ENCODE results near the gene SLC25A21.

SLC25A21 gene

GRCh38 chr14:36857136-36857535 lies 315.3 kb downstream of the SLC25A21 start:
- no peak for FAIRE-seq

DNA sequence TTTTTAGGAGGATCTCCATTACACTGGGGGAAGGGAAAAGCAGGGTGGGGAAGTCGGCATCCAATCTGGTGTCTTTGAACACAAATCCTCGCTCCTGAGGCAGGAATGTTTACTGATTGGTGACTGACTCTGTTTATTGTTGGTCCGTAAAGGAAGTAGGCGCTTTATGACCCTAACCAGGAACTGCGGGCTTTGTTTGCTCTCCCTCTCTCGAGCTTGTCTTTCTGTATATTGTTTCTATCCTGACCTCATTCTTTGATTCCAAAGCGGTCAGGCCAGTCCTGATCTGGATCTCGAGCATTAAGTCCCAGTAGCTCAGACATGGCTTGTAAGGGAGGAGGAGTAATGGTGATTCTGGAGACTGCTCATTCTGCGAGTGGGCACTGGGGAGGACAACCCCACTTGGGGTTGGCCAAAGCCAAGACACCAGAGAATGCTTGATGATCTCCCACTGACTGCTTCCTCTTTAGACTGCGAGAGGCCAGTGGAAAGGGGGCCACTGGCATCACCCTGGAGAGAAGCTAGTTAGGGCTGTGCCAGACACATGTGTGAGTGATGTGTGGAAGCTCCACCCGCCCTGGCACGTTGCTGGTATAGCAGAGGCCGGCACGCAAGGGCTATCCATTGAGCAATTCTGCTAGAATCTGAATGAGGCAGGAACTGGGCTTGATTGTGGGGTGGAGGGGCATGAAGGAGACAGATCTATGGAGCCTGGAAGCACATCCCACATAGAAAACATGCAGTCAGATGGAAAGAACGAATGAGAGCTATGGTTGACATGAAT lies 316.1 kb downstream of the SLC25A21 start:
- FAIRE-seq, result no peak

GRCh38 chr14:36855396-36855795 lies 317.0 kb downstream of the SLC25A21 start:
- no peak for FAIRE-seq

DNA sequence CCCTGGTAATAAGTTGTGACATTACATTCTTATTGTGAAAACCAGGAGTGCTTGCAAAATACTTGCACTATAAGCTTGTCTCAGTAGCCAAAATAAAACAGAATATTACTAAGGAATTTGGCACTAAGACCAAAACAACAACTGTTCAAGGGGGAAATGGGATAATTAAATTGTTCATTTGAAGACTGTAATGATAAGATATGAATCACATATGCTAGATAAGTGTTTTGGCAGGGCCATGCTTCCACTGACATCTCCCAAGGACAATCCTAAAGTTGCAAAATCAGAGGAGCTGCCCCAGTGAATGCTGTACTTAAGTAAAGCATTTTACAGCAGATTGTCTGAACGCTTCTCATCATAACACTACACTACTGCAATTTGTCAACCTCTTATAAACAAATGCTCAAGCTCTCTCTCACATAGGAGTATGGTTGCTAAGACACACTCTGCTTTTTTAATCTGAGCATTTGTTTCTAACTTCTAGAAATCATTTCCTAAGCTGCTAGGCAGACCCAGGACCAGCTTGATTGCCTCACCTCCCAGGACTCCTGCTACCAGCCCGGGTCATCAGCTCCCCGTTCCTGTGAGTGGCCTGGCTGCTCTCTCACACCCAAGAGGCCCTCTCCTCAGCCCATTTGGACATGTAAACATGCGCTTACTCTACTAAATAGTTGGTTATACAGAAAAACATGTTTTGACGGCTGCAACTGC lies 319.3 kb downstream of the SLC25A21 start:
- FAIRE-seq, result no peak

- FAIRE-seq, result no peak
Measured at GRCh38 chr14:36848213-36848612, 324.2 kb downstream of the SLC25A21 start.

DNA sequence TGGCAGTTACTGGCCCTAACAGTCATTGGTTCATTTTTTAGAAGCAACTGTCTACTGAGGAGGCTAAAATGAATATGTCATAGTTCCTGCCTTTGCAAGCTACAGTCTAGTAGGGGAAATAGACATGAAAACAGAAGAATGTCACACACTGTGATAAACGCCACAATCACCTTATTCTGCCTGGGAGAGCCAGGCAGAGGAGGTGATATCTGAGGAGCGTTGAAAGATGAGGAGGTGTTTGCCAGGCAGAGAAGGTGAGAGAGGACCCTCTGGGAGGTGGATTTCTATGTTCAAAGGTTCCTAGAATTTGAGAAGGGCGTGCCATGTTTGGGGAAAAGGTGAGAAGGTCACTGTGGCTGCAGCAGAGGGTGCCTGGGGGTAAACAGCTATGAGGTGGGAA lies 325.0 kb downstream of the SLC25A21 start:
- no peak for FAIRE-seq

- no peak for FAIRE-seq
Measured at GRCh38 chr14:36845356-36846012, 326.9 kb downstream of the SLC25A21 start.

GRCh38 chr14:36844443-36845195 lies 327.8 kb downstream of the SLC25A21 start:
- FAIRE-seq, result no peak

- no peak for FAIRE-seq
Measured at GRCh38 chr14:36843410-36843809, 329.0 kb downstream of the SLC25A21 start.

GRCh38 chr14:36835128-36835527 lies 337.3 kb downstream of the SLC25A21 start:
- no peak for FAIRE-seq

DNA sequence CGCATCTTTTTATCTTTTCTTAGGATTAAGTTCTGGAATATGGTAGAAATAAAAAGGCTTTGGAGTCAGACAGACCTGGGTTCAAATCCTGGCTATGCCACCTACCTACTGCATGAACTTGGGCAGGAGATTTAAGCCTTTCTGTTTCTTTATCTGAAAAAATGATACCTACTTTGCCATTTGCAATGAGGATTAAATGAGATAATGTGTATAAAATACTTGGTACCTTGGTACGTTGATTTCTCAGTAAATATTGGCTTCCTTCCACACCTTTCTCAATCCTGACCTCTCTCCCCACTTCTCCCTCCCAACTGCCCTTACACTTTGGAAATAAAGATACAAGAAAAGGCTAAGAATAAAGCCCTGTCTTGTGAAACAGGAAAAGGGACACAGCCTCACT lies 338.1 kb downstream of the SLC25A21 start:
- FAIRE-seq, result no peak

GRCh38 chr14:36829547-36829946 lies 342.9 kb downstream of the SLC25A21 start:
- no peak for FAIRE-seq

- FAIRE-seq, result no peak
Measured at GRCh38 chr14:36827861-36828260, 344.5 kb downstream of the SLC25A21 start.

GRCh38 chr14:36826614-36827013 lies 345.8 kb downstream of the SLC25A21 start:
- FAIRE-seq, result no peak

GRCh38 chr14:36824854-36825253 lies 347.6 kb downstream of the SLC25A21 start:
- no peak for FAIRE-seq

DNA sequence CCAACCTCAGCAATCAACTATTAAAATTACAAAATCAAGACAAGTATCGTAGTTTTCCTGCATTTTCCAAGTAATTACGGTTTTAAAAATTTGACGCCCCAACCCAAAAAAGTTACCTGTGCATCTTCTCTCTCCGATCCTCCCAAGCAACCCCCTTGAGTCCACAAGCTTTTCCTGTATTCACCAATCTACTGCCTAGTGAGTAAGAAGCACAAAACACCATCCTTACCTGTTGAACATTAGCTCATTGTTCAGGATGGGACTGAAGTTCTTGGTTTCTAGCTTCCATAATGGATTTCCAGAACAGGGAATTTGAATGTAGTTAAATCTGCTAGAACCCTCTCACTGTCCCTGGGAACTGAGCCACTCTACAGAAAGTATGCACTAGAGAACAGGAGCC lies 348.8 kb downstream of the SLC25A21 start:
- FAIRE-seq, result no peak

DNA sequence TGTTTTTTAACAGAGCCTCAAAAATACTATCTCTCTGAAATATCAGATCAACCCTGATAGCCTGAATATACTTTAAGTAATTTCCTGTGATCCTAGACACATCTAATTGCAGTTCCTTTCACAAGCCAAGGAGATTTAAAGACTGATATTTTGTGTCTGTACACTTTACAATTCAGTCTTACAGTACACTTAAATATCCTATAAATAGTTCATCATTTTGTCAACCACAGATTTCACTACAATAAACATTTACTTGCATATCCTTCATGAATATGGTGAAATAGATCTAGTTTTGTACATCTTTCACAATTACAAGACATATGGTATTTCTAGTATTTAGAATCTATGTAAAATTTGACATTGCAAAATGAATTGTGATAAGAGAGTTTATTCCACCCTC lies 349.7 kb downstream of the SLC25A21 start:
- no peak for FAIRE-seq

GRCh38 chr14:36820901-36821300 lies 351.5 kb downstream of the SLC25A21 start:
- FAIRE-seq, result no peak

DNA sequence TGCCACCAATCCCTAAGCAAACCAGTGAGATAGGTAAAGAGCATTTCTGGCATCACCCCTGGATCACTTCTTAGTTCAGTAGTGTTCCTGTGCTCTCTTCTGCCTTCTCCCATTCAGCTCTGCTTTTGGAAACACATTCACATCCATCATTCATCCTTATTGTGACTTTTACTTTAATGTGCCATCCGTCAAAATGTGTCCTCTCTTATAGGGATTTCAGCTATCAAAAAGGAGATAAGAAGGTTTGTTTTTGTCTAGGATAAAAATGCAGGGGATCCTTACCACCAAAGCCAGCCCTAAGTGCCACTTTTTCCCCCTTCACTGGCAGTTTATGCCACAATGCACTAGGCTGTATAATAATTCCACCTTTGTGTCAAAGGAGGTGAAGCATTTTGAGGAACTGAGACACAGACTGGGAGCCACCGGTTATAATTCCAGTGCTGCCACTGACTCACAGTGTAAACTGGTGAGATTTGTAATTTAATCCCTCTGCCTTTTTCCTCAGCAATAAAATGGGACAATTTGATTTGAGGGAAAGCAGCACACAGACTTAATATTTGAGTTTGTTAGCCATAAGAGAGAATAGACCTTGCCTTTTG lies 352.2 kb downstream of the SLC25A21 start:
- FAIRE-seq, result no peak

GRCh38 chr14:36818794-36819384 lies 353.5 kb downstream of the SLC25A21 start:
- no peak for FAIRE-seq

DNA sequence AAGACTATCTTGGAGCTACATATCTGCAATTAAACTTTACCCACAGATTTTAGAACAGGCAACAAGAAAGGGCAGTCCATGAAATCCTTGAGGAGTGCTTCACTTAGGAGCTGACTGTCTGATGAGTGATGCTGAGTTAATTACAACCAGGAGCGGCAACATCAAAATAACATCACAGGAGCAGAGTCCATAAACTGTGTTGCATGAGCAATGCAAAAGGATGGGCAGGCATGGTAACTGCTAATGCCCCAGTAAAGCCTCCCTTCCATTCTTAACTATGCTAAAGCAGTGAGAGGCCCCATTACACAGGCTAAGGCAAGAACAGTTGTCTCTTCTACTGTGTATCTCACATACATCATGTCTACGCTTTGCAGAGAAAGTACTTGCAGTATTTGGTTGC lies 354.2 kb downstream of the SLC25A21 start:
- FAIRE-seq, result no peak
